CD1c-positive myeloid dendritic cell (primary cell): Measurements from ENCODE around the gene TNFRSF8.

ENCODE experiments used
- DNase-seq: peaks from one replicate; pipeline ENCODE4 v3.0.0-alpha.2; 2016; ENCODE audit errors: extremely low spot score

The TNFRSF8 gene

GRCh38 chr1:12188115-12188514 lies 125.0 kb downstream of the TNFRSF8 start:
- DNase-seq = no peak

- DNase-seq = no peak
These were observed 125.7 kb downstream of the TNFRSF8 start for GRCh38 chr1:12188657-12189327.

- no peak for DNase-seq
These were observed 126.2 kb downstream of the TNFRSF8 start for GRCh38 chr1:12189328-12189682.

GRCh38 chr1:12191242-12192032 lies 128.3 kb downstream of the TNFRSF8 start:
- no peak for DNase-seq
